Keratinocyte (primary cell): ENCODE measurements around the gene RALGPS1. TPM values are rescaled to one million over a fixed set of nuclear protein-coding genes. Genes with fewer than 3 reads are reported as not detected.
A peak's percentile ranks its signal among the peaks of the same experiment; 100 is the strongest.

Experiments
- DNase-seq: peaks from one replicate; pipeline ENCODE4 v3.0.0-alpha.2; 2011; ENCODE audit warnings: low read depth, missing footprints, low spot score
- FAIRE-seq: peaks from 2 replicates; lab custom pipeline; 2011; peaks lifted over from hg19 to GRCh38; lab: Jason Lieb, UNC
- H2AFZ ChIP-seq: 2 replicates; pipeline ENCODE4 v1.6.0; 2012; ENCODE audit warnings: low read length, control low read depth, inconsistent platforms; ENCODE audit not compliant: control insufficient read depth
- H3K27ac ChIP-seq: 2 replicates; pipeline ENCODE4 v1.5.1; 2011; ENCODE audit warnings: low read length; ENCODE audit not compliant: control insufficient read depth, insufficient read depth
- H3K27me3 ChIP-seq: 3 replicates; pipeline ENCODE4 v1.6.0; 2011; ENCODE audit warnings: low read length; ENCODE audit not compliant: control insufficient read depth, insufficient read depth; ENCODE audit errors: extremely low read depth
- H3K36me3 ChIP-seq, 2 experiments: 2 replicates in 1 of 2; 3 replicates in 1 of 2; pipeline ENCODE4 v1.5.1; 2011; ENCODE audit warnings: low read length in 2 of 2, mild to moderate bottlenecking in 1 of 2; ENCODE audit not compliant: control insufficient read depth in 2 of 2, insufficient read depth in 2 of 2; ENCODE audit errors: extremely low read depth in 1 of 2
- H3K4me1 ChIP-seq: 3 replicates; pipeline ENCODE4 v1.5.1; 2011; ENCODE audit warnings: low read length; ENCODE audit not compliant: control insufficient read depth, insufficient read depth; ENCODE audit errors: extremely low read depth
- H3K4me2 ChIP-seq: 3 replicates; pipeline ENCODE4 v1.6.0; 2011; ENCODE audit warnings: low read depth, low read length; ENCODE audit not compliant: control insufficient read depth, insufficient read depth; ENCODE audit errors: extremely low read depth
- H3K4me3 ChIP-seq, 3 experiments: fragments of 200-600 bp in 1 of 3; sonication (generic) in 1 of 3; 2 replicates in 2 of 3; 3 replicates in 1 of 3; pipeline ENCODE4 v1.5.1; 2011 to 2016; ENCODE audit warnings: low read length in 3 of 3, mild to moderate bottlenecking in 3 of 3, control low read depth in 2 of 3, inconsistent platforms in 1 of 3, low read depth in 1 of 3, mixed read lengths in 1 of 3, mixed run types in 1 of 3, moderate library complexity in 1 of 3; ENCODE audit not compliant: control insufficient read depth in 2 of 3, insufficient read depth in 2 of 3; ENCODE audit errors: extremely low read depth in 1 of 3
- H3K79me2 ChIP-seq: 2 replicates; pipeline ENCODE4 v1.6.0; 2012; ENCODE audit warnings: low read length; ENCODE audit not compliant: control insufficient read depth, insufficient read depth
- H3K9ac ChIP-seq: 3 replicates; pipeline ENCODE4 v1.6.0; 2011; ENCODE audit warnings: low read length; ENCODE audit not compliant: control insufficient read depth, insufficient read depth; ENCODE audit errors: extremely low read depth
- H3K9me1 ChIP-seq: 3 replicates; pipeline ENCODE4 v1.6.0; 2011; ENCODE audit warnings: low read length; ENCODE audit not compliant: control insufficient read depth, insufficient read depth; ENCODE audit errors: extremely low read depth
- H3K9me3 ChIP-seq: 2 replicates; pipeline ENCODE4 v1.5.1; 2012; ENCODE audit warnings: low read depth, low read length; ENCODE audit not compliant: control insufficient read depth
- H4K20me1 ChIP-seq: 3 replicates; pipeline ENCODE4 v1.6.0; 2011; ENCODE audit warnings: low read length; ENCODE audit not compliant: control insufficient read depth, insufficient read depth; ENCODE audit errors: extremely low read depth
- CTCF ChIP-seq, 3 experiments: IDR thresholded peaks in 1 of 3; conservative IDR thresholded peaks in 1 of 3; optimal IDR thresholded peaks in 1 of 3; 2 replicates in 2 of 3; 3 replicates in 1 of 3; pipeline versions ENCODE3 to v1.5.1; 2011; ENCODE audit warnings: low read length in 3 of 3, mild to moderate bottlenecking in 3 of 3, moderate library complexity in 2 of 3, control low read depth in 1 of 3, inconsistent platforms in 1 of 3; ENCODE audit not compliant: insufficient read depth in 2 of 3; ENCODE audit errors: extremely low read depth in 1 of 3
- EZH2 ChIP-seq: IDR thresholded peaks from one replicate; pipeline ENCODE4 v1.6.1; 2012; ENCODE audit warnings: inconsistent platforms, mild to moderate bottlenecking, low read length, moderate library complexity
- dilution Hi-C: fragments of 300-500 bp; cut with MboI; formaldehyde crosslinking; loops from one replicate; pipeline ENCODE4 v1.7.0; 2020; ENCODE audit warnings: low sequenced_read_pairs; ENCODE audit not compliant: extremely low pct_ligation_motif_present
- polyA minus RNA-seq, 3 experiments: library from RNA; depleted of rRNA, polyadenylated mRNA; stranded (reverse); fragments of >200 nt; gene quantifications; 1 replicate in 1 of 3; 2 replicates in 1 of 3; 3 replicates in 1 of 3; pipeline ENCODE4 v1.2.3, GENCODE V29; 2011
- polyA plus RNA-seq, 5 experiments: library from polyadenylated mRNA; depleted of rRNA in 3 of 5; stranded (reverse) in 3 of 5; stranded (forward) in 1 of 5; unstranded in 1 of 5; fragments of >200 nt; gene quantifications; 1 replicate in 1 of 5; 2 replicates in 3 of 5; 3 replicates in 1 of 5; pipeline versions ENCODE4 v1.2.1 to v1.2.3, GENCODE V29; 2011 to 2012; ENCODE audit warnings: missing spikeins in 2 of 5, low read depth in 1 of 5, low replicate concordance in 1 of 5

Gene RALGPS1
- polyA plus RNA-seq = 0.56 to 1.1 TPM (median 0.97 TPM) in 3 replicates
- polyA plus RNA-seq (2011; ENCODE audit: low read depth) = 2.3 TPM
- polyA plus RNA-seq (2011; cell fraction: cytosol; rRNA removed) = 0.74 and 1.9 TPM in 2 replicates
- 3.3 and 3.7 TPM in 2 replicates for polyA plus RNA-seq (2011; cell fraction: nucleus; rRNA removed)
- polyA plus RNA-seq (2012; ENCODE audit: low replicate concordance) = 1.1 and 2.0 TPM in 2 replicates
- 0.69 to 2.4 TPM (median 2.1 TPM) in 3 replicates for polyA minus RNA-seq
- polyA minus RNA-seq (2011; cell fraction: cytosol; rRNA and poly(A)+ RNA removed) = not detected
- 1.2 and 2.4 TPM in 2 replicates for polyA minus RNA-seq (2011; cell fraction: nucleus; rRNA and poly(A)+ RNA removed)

- H4K20me1 ChIP-seq = no peaks in the 10 kb centered on the region
- dilution Hi-C loops = no loop called here
- no peaks in the 10 kb centered on the region for H3K36me3 ChIP-seq
- peak within 1 kb of the TSS; percentile 26 for H2AFZ ChIP-seq
- no peaks in the 10 kb centered on the region for H3K79me2 ChIP-seq
- FAIRE-seq (no peak), DNase-seq (peak; percentile 61)
- peak within 1 kb of the TSS; percentile 15 to 56 (median 38) for H3K4me3 ChIP-seq
- peaks cover under 1% of the 10 kb centered on the region for H3K27me3 ChIP-seq
- peak within 1 kb of the TSS; percentile 63 for H3K4me2 ChIP-seq
- H3K9me1 ChIP-seq = no peaks in the 10 kb centered on the region
- no peak within 1 kb of the TSS for H3K9ac ChIP-seq
- H3K27ac ChIP-seq = no peak within 1 kb of the TSS
- TF ChIP-seq EZH2 (no peak), CTCF (optimal IDR thresholded peaks at IDR 0.05 in 1 of 3, IDR thresholded peaks at IDR 0.05 in 1 of 3, conservative IDR thresholded peaks at IDR 0.05 in 1 of 3; ENCODE audit: extremely low read depth in 1 of 3, insufficient read depth in 2 of 3, low read length in 3 of 3) (no peak)
- H3K4me1 ChIP-seq = peaks cover 12% of the 10 kb centered on the region
- H3K9me3 ChIP-seq = no peaks in the 10 kb centered on the region
These were observed at the start of gene RALGPS1 for GRCh38 chr9:126914458-126915280. RALGPS1 (plus strand) TSS chr9:126914782; CDS start chr9:126962290, 47,508 bp downstream.

GRCh38 chr9:126869368-126869767, 45.2 kb upstream of the RALGPS1 start:
- no peaks in the 10 kb centered on the region for H3K27me3 ChIP-seq
- H3K4me1 ChIP-seq = peaks cover 7% of the 10 kb centered on the region
- DNase-seq (no peak), FAIRE-seq (no peak)
- H3K79me2 ChIP-seq = peaks cover 31% of the 10 kb centered on the region
- no peak overlapping the region for H3K9ac ChIP-seq
- H3K4me2 ChIP-seq = no peak overlapping the region
- no peaks in the 10 kb centered on the region for H3K9me1 ChIP-seq
- no peak for TF ChIP-seq CTCF (optimal IDR thresholded peaks at IDR 0.05 in 1 of 3, IDR thresholded peaks at IDR 0.05 in 1 of 3, conservative IDR thresholded peaks at IDR 0.05 in 1 of 3; ENCODE audit: extremely low read depth in 1 of 3, insufficient read depth in 2 of 3, low read length in 3 of 3)
- no peak for TF ChIP-seq EZH2
- H3K4me3 ChIP-seq = no peak overlapping the region
- H2AFZ ChIP-seq = no peak overlapping the region
- no peaks in the 10 kb centered on the region for H4K20me1 ChIP-seq
- no peaks in the 10 kb centered on the region for H3K9me3 ChIP-seq
- no peak overlapping the region for H3K27ac ChIP-seq
- dilution Hi-C loops = no loop called here
- peaks cover 4 to 5% of the 10 kb centered on the region in 2 experiments for H3K36me3 ChIP-seq
